H1 (cell line): ENCODE results near the gene PAX8. TPM values are rescaled to one million over a fixed set of nuclear protein-coding genes. Genes with fewer than 3 reads are reported as not detected.

Experiments used
- CTCF ChIA-PET: fragments of 300-600 bp; sonication (Branson Sonifier 250); formaldehyde crosslinking; loops from one replicate; lab custom pipeline; 2021; ENCODE audit not compliant: partially characterized antibody; lab: Charles Lee
- POLR2A ChIA-PET: fragments of 300-600 bp; sonication (Branson Sonifier 250); formaldehyde crosslinking; loops from one replicate; lab custom pipeline; 2021; ENCODE audit warnings: inconsistent platforms; ENCODE audit not compliant: partially characterized antibody; lab: Charles Lee
- DNase-seq, 2 experiments: peaks; one replicate each; pipeline versions ENCODE4 v3.0.0 to v3.0.0-alpha.2; 2010 to 2022; ENCODE audit warnings: low spot score in 2 of 2, low read depth in 1 of 2, mixed read lengths in 1 of 2
- FAIRE-seq: peaks from 2 replicates; lab custom pipeline; 2011; peaks lifted over from hg19 to GRCh38; lab: Jason Lieb, UNC
- H2AFZ ChIP-seq: 2 replicates; pipeline ENCODE4 v1.8.1; 2012; ENCODE audit warnings: low read length, inconsistent platforms
- H2AK5ac ChIP-seq: 2 replicates; pipeline ENCODE4 v1.6.1; 2013; ENCODE audit warnings: low read depth, low read length
- H2BK120ac ChIP-seq: replicated peaks from 2 replicates; pipeline ENCODE3; 2013; ENCODE audit warnings: low read depth, low read length, inconsistent platforms
- H2BK12ac ChIP-seq: 2 replicates; pipeline ENCODE4 v1.6.1; 2013; ENCODE audit warnings: low read depth, low read length
- H2BK15ac ChIP-seq: 2 replicates; pipeline ENCODE4 v1.6.1; 2013; ENCODE audit warnings: low read length
- H2BK20ac ChIP-seq: 2 replicates; pipeline ENCODE4 v1.6.1; 2013; ENCODE audit warnings: low read length
- H2BK5ac ChIP-seq: 2 replicates; pipeline ENCODE4 v1.6.1; 2013; ENCODE audit warnings: low read depth, low read length
- H3K14ac ChIP-seq: 2 replicates; pipeline ENCODE4 v1.6.1; 2013; ENCODE audit warnings: inconsistent platforms; ENCODE audit not compliant: insufficient read length
- H3K18ac ChIP-seq: 2 replicates; pipeline ENCODE4 v1.6.1; 2013; ENCODE audit warnings: low read length; ENCODE audit errors: extremely low read depth
- H3K23ac ChIP-seq: 2 replicates; pipeline ENCODE4 v1.6.1; 2013; ENCODE audit warnings: inconsistent platforms; ENCODE audit not compliant: insufficient read length
- H3K23me2 ChIP-seq: 2 replicates; pipeline ENCODE4 v1.6.1; 2013; ENCODE audit warnings: low read depth, low read length
- H3K27ac ChIP-seq: 2 replicates; pipeline ENCODE4 v1.6.1; 2011; ENCODE audit warnings: low read depth, low read length, inconsistent platforms
- H3K27me3 ChIP-seq, 4 experiments: replicated peaks in 1 of 4; 1 replicate in 1 of 4; 2 replicates in 3 of 4; pipeline versions ENCODE4 v1.6.1 to v1.8.1; 2011 to 2013; ENCODE audit warnings: low read length in 3 of 4, mild to moderate bottlenecking in 3 of 4, inconsistent platforms in 2 of 4, mixed read lengths in 2 of 4, moderate library complexity in 1 of 4; ENCODE audit not compliant: control insufficient read depth in 3 of 4, insufficient read depth in 3 of 4; ENCODE audit errors: extremely low read depth in 1 of 4
- H3K36me3 ChIP-seq, 4 experiments: 2 replicates each; pipeline versions ENCODE4 v1.6.1 to v1.8.1; 2011 to 2013; ENCODE audit warnings: mild to moderate bottlenecking in 4 of 4, low read length in 3 of 4, moderate library complexity in 2 of 4, control low read depth in 1 of 4, inconsistent platforms in 1 of 4; ENCODE audit not compliant: insufficient read depth in 4 of 4, control insufficient read depth in 2 of 4
- H3K4ac ChIP-seq: replicated peaks from 2 replicates; pipeline ENCODE3; 2013; ENCODE audit warnings: low read length, low read depth, mixed read lengths, inconsistent platforms; ENCODE audit not compliant: insufficient read length
- H3K4me1 ChIP-seq, 4 experiments: replicated peaks in 1 of 4; 1 replicate in 1 of 4; 2 replicates in 3 of 4; pipeline versions ENCODE4 v1.6.1 to v1.8.1; 2011 to 2013; ENCODE audit warnings: low read length in 3 of 4, inconsistent platforms in 2 of 4, mixed read lengths in 1 of 4; ENCODE audit not compliant: insufficient read depth in 4 of 4, control insufficient read depth in 3 of 4
- H3K4me2 ChIP-seq, 2 experiments: 2 replicates each; pipeline versions ENCODE4 v1.6.1 to v1.8.1; 2011 to 2013; ENCODE audit warnings: low read depth in 2 of 2, low read length in 2 of 2, control low read depth in 1 of 2, inconsistent platforms in 1 of 2, mild to moderate bottlenecking in 1 of 2; ENCODE audit not compliant: insufficient read depth in 1 of 2
- H3K4me3 ChIP-seq, 4 experiments: fragments of 200-600, 300-600 bp in 1 of 4; sonication (generic), shearing (Covaris generic), sonication (Bioruptor Twin) in 1 of 4; 2 replicates each; pipeline versions ENCODE4 v1.5.1 to v1.8.1; 2011 to 2016; ENCODE audit warnings: low read length in 4 of 4, low read depth in 3 of 4, control low read depth in 2 of 4, inconsistent platforms in 2 of 4, mild to moderate bottlenecking in 2 of 4, mixed read lengths in 1 of 4, moderate library complexity in 1 of 4; ENCODE audit not compliant: insufficient read depth in 2 of 4; ENCODE audit errors: extremely low read depth in 1 of 4
- H3K56ac ChIP-seq: replicated peaks from 2 replicates; pipeline ENCODE3; 2013; ENCODE audit warnings: low read depth, mild to moderate bottlenecking, mixed read lengths, low read length, inconsistent platforms; ENCODE audit not compliant: insufficient read length
- H3K79me1 ChIP-seq: 2 replicates; pipeline ENCODE4 v1.6.1; 2013; ENCODE audit warnings: low read depth, low read length, control low read depth
- H3K79me2 ChIP-seq, 2 experiments: 2 replicates each; pipeline versions ENCODE4 v1.6.1 to v1.8.1; 2012 to 2013; ENCODE audit warnings: low read length in 2 of 2, mild to moderate bottlenecking in 2 of 2, inconsistent platforms in 1 of 2; ENCODE audit not compliant: insufficient read depth in 2 of 2, control insufficient read depth in 1 of 2
- H3K9ac ChIP-seq, 4 experiments: replicated peaks in 1 of 4; 1 replicate in 1 of 4; 2 replicates in 3 of 4; pipeline versions ENCODE4 v1.6.1 to v1.8.1; 2011 to 2013; ENCODE audit warnings: low read depth in 3 of 4, low read length in 3 of 4, control low read depth in 2 of 4, mild to moderate bottlenecking in 2 of 4, moderate library complexity in 2 of 4, inconsistent platforms in 1 of 4; ENCODE audit errors: extremely low read depth in 1 of 4
- H3K9me3 ChIP-seq, 2 experiments: 2 replicates each; pipeline versions ENCODE4 v1.6.1 to v1.8.1; 2012 to 2013; ENCODE audit warnings: mild to moderate bottlenecking in 2 of 2, moderate library complexity in 2 of 2, control low read depth in 1 of 2, inconsistent platforms in 1 of 2, low read depth in 1 of 2, low read length in 1 of 2, mixed read lengths in 1 of 2; ENCODE audit not compliant: insufficient read depth in 2 of 2
- H4K20me1 ChIP-seq, 2 experiments: replicated peaks in 1 of 2; 2 replicates each; pipeline versions ENCODE3 to v1.8.1; 2011 to 2013; ENCODE audit warnings: inconsistent platforms in 2 of 2, low read length in 2 of 2, mild to moderate bottlenecking in 1 of 2; ENCODE audit not compliant: insufficient read depth in 2 of 2, control insufficient read depth in 1 of 2
- H4K5ac ChIP-seq: 2 replicates; pipeline ENCODE4 v1.6.1; 2013; ENCODE audit warnings: low read length, low read depth, mixed read lengths, inconsistent platforms; ENCODE audit not compliant: insufficient read length
- H4K8ac ChIP-seq: 2 replicates; pipeline ENCODE4 v1.8.0; 2013; ENCODE audit warnings: mild to moderate bottlenecking, moderate library complexity, low read length, inconsistent platforms; ENCODE audit not compliant: insufficient read depth; ENCODE audit errors: extremely low read depth
- H4K91ac ChIP-seq: replicated peaks from 2 replicates; pipeline ENCODE3; 2013; ENCODE audit warnings: low read length, mixed read lengths, inconsistent platforms; ENCODE audit not compliant: insufficient read length
- BACH1 ChIP-seq: IDR thresholded peaks from 2 replicates; pipeline ENCODE4 v1.6.1; 2012; ENCODE audit warnings: low read length, improper control_type of control experiment
- CHD1 ChIP-seq: IDR thresholded peaks from 2 replicates; pipeline ENCODE4 v1.6.1; 2012; ENCODE audit warnings: low read depth, low read length, improper control_type of control experiment
- CREB1 ChIP-seq: IDR thresholded peaks from 2 replicates; pipeline ENCODE4 v1.6.1; 2012; ENCODE audit warnings: inconsistent platforms
- EP300 ChIP-seq, 2 experiments: IDR thresholded peaks; 1 replicate in 1 of 2; 2 replicates in 1 of 2; pipeline ENCODE4 v1.6.1; 2011 to 2012; ENCODE audit warnings: low read depth in 2 of 2, low read length in 2 of 2, mild to moderate bottlenecking in 2 of 2, borderline replicate concordance in 1 of 2, inconsistent platforms in 1 of 2, moderate library complexity in 1 of 2
- JUND ChIP-seq: IDR thresholded peaks from 2 replicates; pipeline ENCODE4 v1.6.1; 2011; ENCODE audit warnings: mild to moderate bottlenecking, improper control_type of control experiment, low read length
- KDM1A ChIP-seq: fragments of 200-600, 300-600 bp; sonication (generic); IDR thresholded peaks from 2 replicates; pipeline ENCODE4 v1.7.1; 2016; ENCODE audit warnings: mild to moderate bottlenecking, low read length, borderline replicate concordance
- KDM5A ChIP-seq: fragments of 200-600 bp; IDR thresholded peaks from 2 replicates; pipeline ENCODE4 v1.7.1; 2012; ENCODE audit warnings: mild to moderate bottlenecking, low read length, inconsistent platforms, mixed read lengths
- MAFK ChIP-seq: IDR thresholded peaks from 2 replicates; pipeline ENCODE4 v1.6.1; 2012; ENCODE audit warnings: low read depth, mild to moderate bottlenecking, improper control_type of control experiment, low read length
- RXRA ChIP-seq: IDR thresholded peaks from 2 replicates; pipeline ENCODE4 v1.6.1; 2011; ENCODE audit warnings: low read depth, mild to moderate bottlenecking, low read length, moderate library complexity; ENCODE audit not compliant: insufficient read depth
- TAF1 ChIP-seq: IDR thresholded peaks from 2 replicates; pipeline ENCODE4 v1.6.1; 2011; ENCODE audit warnings: mild to moderate bottlenecking, low read depth, low read length
- WGBS, 2 experiments: shearing (Covaris generic) in 1 of 2; methylation state at CpG; one replicate each; pipeline versions ENCODE4 v1.1.6 to v1.1.7; 2013 to 2015; ENCODE audit warnings: low lambda C conversion rate in 2 of 2, mixed read lengths in 2 of 2, inconsistent platforms in 1 of 2, low coverage in 1 of 2, missing lambda C conversion rate in 1 of 2; ENCODE audit not compliant: insufficient replicate concordance in 2 of 2, insufficient coverage in 1 of 2, insufficient read length in 1 of 2; ENCODE audit errors: extremely low coverage in 1 of 2, missing lambda C conversion rate in 1 of 2; 5-methylcytosine and 5-hydroxymethylcytosine counted together
- polyA plus RNA-seq, 7 experiments: library from polyadenylated mRNA; depleted of rRNA in 3 of 7; stranded (reverse) in 5 of 7; unstranded in 2 of 7; fragments of >200 nt in 5 of 7; fragments of 200-250 nt in 2 of 7; gene quantifications; 1 replicate in 5 of 7; 2 replicates in 1 of 7; 4 replicates in 1 of 7; pipeline versions ENCODE4 v1.2.1 to v1.2.3, GENCODE V29; 2011 to 2013; ENCODE audit warnings: missing spikeins in 2 of 7, mixed read lengths in 2 of 7
- total RNA-seq: library from RNA; stranded (reverse); fragmentation: NEBNext Ultra II Directional; extraction: Animal tissue kit (Norgen Biotek cat#: 25700); gene quantifications from 2 replicates; pipeline ENCODE4 v1.2.1, GENCODE V29; 2021
- TF ChIP-seq, protein P1 (sequence below): IDR thresholded peaks from 2 replicates; pipeline ENCODE4 v1.6.1; 2012; ENCODE audit warnings: inconsistent platforms

Gene PAX8
- total and polyA plus RNA-seq, 2 of the 8 experiments (the other 6 are each of a cell fraction or from before 2014, with no cell fraction given), result 0.02 TPM; not detected in 1

DNA sequence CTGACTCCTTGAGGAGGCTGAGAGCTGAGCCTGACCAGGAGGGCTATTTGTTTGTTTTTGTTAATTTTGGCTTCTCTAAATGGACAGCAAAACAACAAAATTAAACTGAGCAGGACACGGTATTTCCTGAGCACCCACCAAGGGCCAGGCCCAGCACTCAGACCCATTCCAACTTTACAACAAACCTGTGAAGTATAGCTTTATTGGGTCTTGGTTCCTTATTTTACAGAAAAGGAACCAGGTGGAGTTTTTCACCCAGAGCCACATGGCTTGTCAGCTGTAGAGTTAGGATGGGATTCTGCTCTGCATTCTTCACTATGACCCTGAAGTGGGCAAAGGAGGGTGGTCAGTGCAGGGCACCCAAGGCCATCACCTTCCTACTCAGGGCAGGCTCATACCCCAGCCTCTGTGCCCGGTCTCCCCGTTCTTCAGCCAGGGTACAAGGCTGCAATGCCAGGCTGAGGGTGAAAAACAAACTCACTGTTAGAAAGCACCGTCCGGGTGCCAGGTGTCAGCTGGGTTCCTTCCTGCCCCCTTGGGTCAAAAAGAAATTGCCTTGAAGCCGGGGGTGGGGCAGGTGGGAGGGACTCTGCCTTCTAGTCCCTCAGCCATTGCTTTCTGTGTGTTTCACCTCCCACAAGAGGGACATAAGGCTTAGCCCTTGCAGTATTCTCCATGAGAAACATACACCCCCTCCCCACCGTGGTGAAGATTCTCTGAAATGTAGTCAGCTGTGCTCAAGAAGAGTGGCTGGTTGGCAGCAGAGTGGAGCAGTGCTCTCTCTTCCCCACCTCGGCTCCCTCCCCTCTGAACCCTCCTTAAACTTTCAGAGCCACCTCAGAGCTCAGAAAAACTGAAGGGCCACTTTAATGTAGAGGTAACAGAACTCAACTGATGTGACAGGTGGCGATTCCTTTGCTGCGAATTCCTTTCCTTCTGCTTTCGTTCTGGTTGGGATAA, 102.7 kb downstream of the PAX8 start:
- no peak for DNase-seq
- no peak overlapping the region for H2BK20ac ChIP-seq
- H3K56ac ChIP-seq, result no peak overlapping the region
- H2BK12ac ChIP-seq, result no peak overlapping the region
- CTCF ChIA-PET, result interaction anchor here (0.7 to 6.2 kb wide), 7 partner anchors 7 to 96 kb away, joined by 3 to 63 read pairs (median 11); no protein-coding TSS in a partner anchor
- POLR2A ChIA-PET, result interaction anchor here (1.2 kb wide), 1 partner anchor 17 kb away, joined by 4 read pairs; no protein-coding TSS in a partner anchor
- no peaks in the 10 kb centered on the region for H3K36me3 ChIP-seq
- H4K5ac ChIP-seq, result no peak overlapping the region
- no peak overlapping the region for H3K14ac ChIP-seq
- H3K4ac ChIP-seq, result no peak overlapping the region
- H3K4me3 ChIP-seq, result no peak overlapping the region
- no peak overlapping the region for H4K8ac ChIP-seq
- no peak overlapping the region for H2AK5ac ChIP-seq
- H4K20me1 ChIP-seq, result no peaks in the 10 kb centered on the region
- no peaks in the 10 kb centered on the region for H3K79me1 ChIP-seq
- H3K18ac ChIP-seq, result no peak overlapping the region
- H3K9ac ChIP-seq, result no peak overlapping the region
- no peaks in the 10 kb centered on the region for H3K9me3 ChIP-seq
- no peaks in the 10 kb centered on the region for H3K79me2 ChIP-seq
- WGBS, 2 experiments, result 83% methylated on average over 10 of the region's 11 CpGs; no CpG with 5 or more reads in 1 of the 2 experiments
- H2BK5ac ChIP-seq, result no peak overlapping the region
- H3K27ac ChIP-seq, result no peak overlapping the region
- H2BK120ac ChIP-seq, result no peak overlapping the region
- no peaks in the 10 kb centered on the region for H3K23me2 ChIP-seq
- H3K23ac ChIP-seq, result no peak overlapping the region
- H4K91ac ChIP-seq, result no peak overlapping the region
- no peaks in the 10 kb centered on the region for H3K27me3 ChIP-seq
- H2AFZ ChIP-seq, result no peak overlapping the region
- no peak overlapping the region for H3K4me2 ChIP-seq
- no peak overlapping the region for H2BK15ac ChIP-seq
- H3K4me1 ChIP-seq, result peaks cover 0 to 8% (median 2%) of the 10 kb centered on the region in 4 experiments; a peak in 4 of 7 replicates
- FAIRE-seq, result no peak
- no peak for TF ChIP-seq KDM1A
- TF ChIP-seq EP300 (IDR thresholded peaks at IDR 0.05; ENCODE audit: borderline replicate concordance in 1 of 2, low read depth in 2 of 2, low read length in 2 of 2), result no peak
- TF ChIP-seq KDM5A, result no peak
- TF ChIP-seq CHD1, result no peak
- TF ChIP-seq TAF1, result no peak
- no peak for TF ChIP-seq CREB1
- TF ChIP-seq RXRA, result no peak
- TF ChIP-seq, protein P1, sequence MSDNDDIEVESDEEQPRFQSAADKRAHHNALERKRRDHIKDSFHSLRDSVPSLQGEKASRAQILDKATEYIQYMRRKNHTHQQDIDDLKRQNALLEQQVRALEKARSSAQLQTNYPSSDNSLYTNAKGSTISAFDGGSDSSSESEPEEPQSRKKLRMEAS, result no peak
- TF ChIP-seq JUND, result no peak
- no peak for TF ChIP-seq MAFK
- no peak for TF ChIP-seq BACH1
